CD14-positive monocyte (primary cell): ENCODE measurements around the gene WDR20. TPM values are rescaled to one million over a fixed set of nuclear protein-coding genes. Genes with fewer than 3 reads are reported as not detected.

Experiments
- DNase-seq, 3 donors: peaks; one replicate each; pipeline ENCODE4 v3.0.0-alpha.2; 2011 to 2022
- H2AFZ ChIP-seq: 2 replicates; pipeline ENCODE4 v1.6.0; 2012; ENCODE audit warnings: mild to moderate bottlenecking, low read depth, low read length, inconsistent platforms; ENCODE audit not compliant: insufficient read depth, poor library complexity, severe bottlenecking
- H3K27ac ChIP-seq, 2 donors: 1 replicate in 1 of 2; 2 replicates in 1 of 2; pipeline ENCODE4 v1.5.1; 2012 to 2013; ENCODE audit warnings: low read length in 2 of 2, control low read depth in 1 of 2, inconsistent platforms in 1 of 2, low read depth in 1 of 2, mild to moderate bottlenecking in 1 of 2
- H3K27me3 ChIP-seq, 2 donors: one replicate each; pipeline versions ENCODE4 v1.6.0 to v1.6.1; 2011 to 2013; ENCODE audit warnings: low read length in 2 of 2; ENCODE audit not compliant: control insufficient read depth in 2 of 2, insufficient read depth in 2 of 2
- H3K36me3 ChIP-seq, 2 donors: replicated peaks in 1 of 2; 1 replicate in 1 of 2; 2 replicates in 1 of 2; pipeline versions ENCODE4 v1.5.1 to v1.6.1; 2012 to 2013; ENCODE audit warnings: low read length in 2 of 2, control low read depth in 1 of 2, inconsistent platforms in 1 of 2, mild to moderate bottlenecking in 1 of 2; ENCODE audit not compliant: insufficient read depth in 2 of 2, control insufficient read depth in 1 of 2
- H3K4me1 ChIP-seq, 2 donors: 1 replicate in 1 of 2; 2 replicates in 1 of 2; pipeline versions ENCODE4 v1.5.1 to v1.6.1; 2012 to 2013; ENCODE audit warnings: low read length in 2 of 2, control low read depth in 1 of 2, inconsistent platforms in 1 of 2, mild to moderate bottlenecking in 1 of 2, moderate library complexity in 1 of 2; ENCODE audit not compliant: insufficient read depth in 2 of 2, control insufficient read depth in 1 of 2
- H3K4me2 ChIP-seq: replicated peaks from 2 replicates; pipeline ENCODE3; 2012; ENCODE audit warnings: low read length, moderate library complexity, mild to moderate bottlenecking; ENCODE audit not compliant: poor library complexity, severe bottlenecking; ENCODE audit errors: extremely low read depth
- H3K4me3 ChIP-seq, 3 experiments: fragments of 200-600 bp in 1 of 3; sonication (generic) in 1 of 3; replicated peaks in 1 of 3; 1 replicate in 2 of 3; 2 replicates in 1 of 3; pipeline ENCODE4 v1.5.1; 2011 to 2013; ENCODE audit warnings: low read length in 3 of 3, mild to moderate bottlenecking in 3 of 3, control low read depth in 2 of 3, low read depth in 2 of 3, inconsistent platforms in 1 of 3, moderate library complexity in 1 of 3
- H3K79me2 ChIP-seq: 2 replicates; pipeline ENCODE4 v1.6.0; 2012; ENCODE audit warnings: mild to moderate bottlenecking, control low read depth, inconsistent platforms, low read length, moderate library complexity; ENCODE audit not compliant: insufficient read depth
- H3K9ac ChIP-seq: 2 replicates; pipeline ENCODE4 v1.6.0; 2017; ENCODE audit warnings: low read length, mild to moderate bottlenecking; ENCODE audit not compliant: insufficient read depth, poor library complexity, severe bottlenecking
- H3K9me3 ChIP-seq, 2 donors: replicated peaks in 1 of 2; 1 replicate in 1 of 2; 2 replicates in 1 of 2; pipeline versions ENCODE4 v1.5.1 to v1.6.1; 2012 to 2013; ENCODE audit warnings: low read length in 2 of 2, control low read depth in 1 of 2; ENCODE audit not compliant: control insufficient read depth in 1 of 2, insufficient read depth in 1 of 2
- H4K20me1 ChIP-seq: 2 replicates; pipeline ENCODE4 v1.6.0; 2012; ENCODE audit warnings: mild to moderate bottlenecking, low read length, control low read depth, moderate library complexity; ENCODE audit not compliant: insufficient read depth
- H3K27ac Mint-ChIP-seq, 7 donors: one replicate each; pipeline ENCODE4 v1.8.0; 2020; ENCODE audit warnings: mild to moderate bottlenecking in 7 of 7, mixed read lengths in 7 of 7, moderate library complexity in 6 of 7, inconsistent platforms in 2 of 7
- H3K27me3 Mint-ChIP-seq, 3 donors: one replicate each; pipeline ENCODE4 v1.8.0; 2021 to 2022; ENCODE audit warnings: low read depth in 3 of 3, mild to moderate bottlenecking in 3 of 3, mixed read lengths in 3 of 3, moderate library complexity in 3 of 3, inconsistent platforms in 1 of 3
- H3K36me3 Mint-ChIP-seq, 2 donors: one replicate each; pipeline ENCODE4 v1.8.0; 2020; ENCODE audit warnings: mixed read lengths in 2 of 2, inconsistent platforms in 1 of 2, mild to moderate bottlenecking in 1 of 2
- H3K4me1 Mint-ChIP-seq: one replicate; pipeline ENCODE4 v1.8.0; 2020; ENCODE audit warnings: mild to moderate bottlenecking, mixed read lengths
- H3K4me3 Mint-ChIP-seq, 2 donors: one replicate each; pipeline ENCODE4 v1.8.0; 2020; ENCODE audit warnings: mild to moderate bottlenecking in 2 of 2, mixed read lengths in 2 of 2, moderate library complexity in 1 of 2
- H3K9me3 Mint-ChIP-seq, 7 donors: one replicate each; pipeline ENCODE4 v1.8.0; 2020 to 2022; ENCODE audit warnings: mixed read lengths in 7 of 7, mild to moderate bottlenecking in 6 of 7, moderate library complexity in 6 of 7, inconsistent platforms in 2 of 7
- CTCF ChIP-seq: fragments of 200-600 bp; IDR thresholded peaks from one replicate; pipeline ENCODE4 v1.8.0; 2022; ENCODE audit warnings: antibody characterized with exemption, mild to moderate bottlenecking
- WGBS: methylation state at CpG from one replicate; pipeline ENCODE4 v1.1.5; 2013; ENCODE audit warnings: missing lambda C conversion rate; ENCODE audit not compliant: insufficient coverage; 5-methylcytosine and 5-hydroxymethylcytosine counted together
- intact Hi-C, 2 donors: fragments of 100-400 bp; cut with micrococcal nuclease; formaldehyde crosslinking; loops; one replicate each; pipeline versions ENCODE4 v1.15.0 to v1.15.1; 2023
- polyA plus RNA-seq, 3 donors: library from polyadenylated mRNA; depleted of rRNA in 1 of 3; unstranded in 2 of 3; stranded (reverse) in 1 of 3; fragments of 300-500 nt in 2 of 3; fragments of >200 nt in 1 of 3; fragmentation: Illumina TruSeq in 2 of 3; gene quantifications; 1 replicate in 2 of 3; 2 replicates in 1 of 3; pipeline ENCODE4 v1.2.3, GENCODE V29; 2012 to 2021

Gene WDR20
- polyA plus RNA-seq, 3 donors, result 7.4 to 13.3 (median 9.0) TPM

- no peak for TF ChIP-seq CTCF
- Histone ChIP-seq H3K4me1 (no peaks in the 10 kb centered on the region), H4K20me1 (peaks cover 100% of the 10 kb centered on the region), H3K4me3 (no peak overlapping the region), H3K9ac (no peak overlapping the region), H3K27me3 (no peaks in the 10 kb centered on the region), H3K79me2 (peaks cover 82% of the 10 kb centered on the region), H3K9me3 (no peaks in the 10 kb centered on the region), H3K36me3 (no peaks in the 10 kb centered on the region), H3K27ac (no peak overlapping the region), H2AFZ (no peak overlapping the region), H3K4me2 (no peak overlapping the region)
- Mint-ChIP-seq H3K4me1 (peaks cover 7% of the 10 kb centered on the region), H3K27me3 (no peaks in the 10 kb centered on the region), H3K4me3 (no peak overlapping the region), H3K9me3 (no peaks in the 10 kb centered on the region), H3K36me3 (peaks cover 6 to 9% of the 10 kb centered on the region in 2 donors), H3K27ac (no peak overlapping the region)
- no CpG with 5 or more reads among the region's 1 CpG for WGBS
- no peak for DNase-seq
- intact Hi-C loops, result no loop called here
These were observed 48.5 kb downstream of the WDR20 start for GRCh38 chr14:102188187-102188586.

- H3K36me3 Mint-ChIP-seq, result peaks cover 5 to 14% of the 10 kb centered on the region in 2 donors
- no peak overlapping the region for H3K4me3 Mint-ChIP-seq
- Histone ChIP-seq H3K4me3 (no peak overlapping the region), H3K27ac (no peak overlapping the region), H3K9me3 (no peaks in the 10 kb centered on the region), H3K36me3 (peaks cover 0 to 2% of the 10 kb centered on the region in 2 donors), H3K4me2 (no peak overlapping the region), H4K20me1 (peaks cover 100% of the 10 kb centered on the region), H3K4me1 (no peaks in the 10 kb centered on the region), H3K79me2 (peaks cover 71% of the 10 kb centered on the region), H3K9ac (no peak overlapping the region), H3K27me3 (no peaks in the 10 kb centered on the region), H2AFZ (no peak overlapping the region)
- intact Hi-C loops, result no loop called here
- no peaks in the 10 kb centered on the region for H3K27me3 Mint-ChIP-seq
- H3K27ac Mint-ChIP-seq, result peak overlapping the region in 1 of 7 donors; percentile 73
- H3K9me3 Mint-ChIP-seq, result no peaks in the 10 kb centered on the region
- TF ChIP-seq CTCF, result no peak
- peaks cover 6% of the 10 kb centered on the region for H3K4me1 Mint-ChIP-seq
- WGBS, result 100% methylated on average over 5 of the region's 5 CpGs
- DNase-seq, result no peak
These were observed 50.2 kb downstream of the WDR20 start for GRCh38 chr14:102189874-102190273.
